HepG2 (cell line): ENCODE results near the gene SLC13A5. TPM values are rescaled to one million over a fixed set of nuclear protein-coding genes. Genes with fewer than 3 reads are reported as not detected.
A peak's percentile ranks its signal among the peaks of the same experiment; 100 is the strongest.

Source experiments
- ATF1 ChIP-seq: IDR thresholded peaks from 2 replicates; pipeline ENCODE4 v1.6.1; 2016; ENCODE audit warnings: mild to moderate bottlenecking, control low read depth
- FOSL2 ChIP-seq: sonication (generic); formaldehyde crosslinking; IDR thresholded peaks from 2 replicates; pipeline ENCODE4 v1.4.0; 2020; ENCODE audit warnings: missing genetic modification reagents
- HCFC1 ChIP-seq: fragments of 150-350 bp; IDR thresholded peaks from 2 replicates; pipeline ENCODE4 v1.6.1; 2014; ENCODE audit warnings: low read depth, low read length
- HDAC1 ChIP-seq: sonication (generic); formaldehyde crosslinking; IDR thresholded peaks from 2 replicates; pipeline ENCODE4 v1.5.1; 2020; ENCODE audit warnings: mild to moderate bottlenecking, missing genetic modification reagents
- JDP2 ChIP-seq: sonication (generic); formaldehyde crosslinking; IDR thresholded peaks from 2 replicates; pipeline ENCODE4 v1.8.1; 2022; ENCODE audit warnings: missing genetic modification reagents, borderline replicate concordance
- MAFK ChIP-seq, 2 experiments: IDR thresholded peaks in 1 of 2; conservative IDR thresholded peaks in 1 of 2; 2 replicates each; pipeline ENCODE4 v1.6.1; 2011; ENCODE audit warnings: improper control_type of control experiment in 2 of 2, low read length in 2 of 2
- MTA1 ChIP-seq: sonication (generic); formaldehyde crosslinking; IDR thresholded peaks from 2 replicates; pipeline ENCODE4 v1.4.0; 2020; ENCODE audit warnings: missing genetic modification reagents, mild to moderate bottlenecking, borderline replicate concordance
- RBAK ChIP-seq: sonication (generic); formaldehyde crosslinking; IDR thresholded peaks from 2 replicates; pipeline ENCODE4 v1.5.1; 2020; ENCODE audit warnings: mild to moderate bottlenecking, missing genetic modification reagents
- RELA ChIP-seq: sonication (generic); formaldehyde crosslinking; IDR thresholded peaks from 2 replicates; pipeline ENCODE4 v1.4.0; 2020; ENCODE audit warnings: missing genetic modification reagents
- SIX4 ChIP-seq: sonication (generic); formaldehyde crosslinking; IDR thresholded peaks from 2 replicates; pipeline ENCODE4 v1.4.0; 2020; ENCODE audit warnings: missing genetic modification reagents
- SRSF1 ChIP-seq: fragments of 200-400 bp; formaldehyde crosslinking; optimal IDR thresholded peaks from 2 replicates; pipeline ENCODE3; 2017; ENCODE audit warnings: mild to moderate bottlenecking, low read depth, low read length, moderate library complexity
- ZBTB21 ChIP-seq: sonication (generic); formaldehyde crosslinking; IDR thresholded peaks from 2 replicates; pipeline ENCODE4 v1.4.0; 2020; ENCODE audit warnings: missing genetic modification reagents
- ZKSCAN5 ChIP-seq: sonication (generic); formaldehyde crosslinking; IDR thresholded peaks from 2 replicates; pipeline ENCODE4 v1.5.1; 2020; ENCODE audit warnings: mild to moderate bottlenecking, missing genetic modification reagents
- ZNF136 ChIP-seq: sonication (generic); formaldehyde crosslinking; IDR thresholded peaks from 2 replicates; pipeline ENCODE4 v1.8.1; 2022; ENCODE audit warnings: low read depth, mild to moderate bottlenecking, moderate library complexity, missing genetic modification reagents
- ZNF230 ChIP-seq: sonication (generic); formaldehyde crosslinking; IDR thresholded peaks from 2 replicates; pipeline ENCODE4 v1.4.0; 2020; ENCODE audit warnings: mild to moderate bottlenecking, missing genetic modification reagents
- ZNF292 ChIP-seq: sonication (generic); formaldehyde crosslinking; IDR thresholded peaks from 2 replicates; pipeline ENCODE4 v1.8.1; 2022; ENCODE audit warnings: mild to moderate bottlenecking, low read depth, missing genetic modification reagents, borderline replicate concordance
- ZNF614 ChIP-seq: IDR thresholded peaks from 2 replicates; pipeline ENCODE4 v1.6.1; 2018; ENCODE audit warnings: missing biosample characterization, missing genetic modification reagents, inconsistent platforms, borderline replicate concordance
- ZNF615 ChIP-seq: sonication (generic); formaldehyde crosslinking; IDR thresholded peaks from 2 replicates; pipeline ENCODE4 v1.5.0; 2020; ENCODE audit warnings: mild to moderate bottlenecking, missing genetic modification reagents, borderline replicate concordance
- ZSCAN22 ChIP-seq: sonication (generic); formaldehyde crosslinking; IDR thresholded peaks from 2 replicates; pipeline ENCODE4 v1.4.0; 2020; ENCODE audit warnings: mild to moderate bottlenecking, missing genetic modification reagents
- polyA plus RNA-seq, 8 experiments: library from polyadenylated mRNA; depleted of rRNA in 3 of 8; stranded (reverse) in 7 of 8; unstranded in 1 of 8; fragments of >200 nt; fragmentation: Illumina TruSeq in 4 of 8; extraction: Trizol in 4 of 8; gene quantifications; 2 replicates each; pipeline versions ENCODE4 v1.2.1 to v1.2.3, GENCODE V29; 2011 to 2016; ENCODE audit warnings: low read depth in 4 of 8, missing spikeins in 1 of 8, mixed read lengths in 1 of 8; ENCODE audit not compliant: insufficient read depth in 1 of 8
- total RNA-seq, 5 experiments: library from RNA; depleted of rRNA; stranded (reverse); fragments of >200 nt; fragmentation: Illumina TruSeq; extraction: Trizol; gene quantifications; 2 replicates each; pipeline ENCODE4 v1.2.3, GENCODE V29; 2016; ENCODE audit warnings: low read depth in 1 of 5
- TF ChIP-seq, protein P1 (sequence below): IDR thresholded peaks from 2 replicates; pipeline ENCODE4 v1.6.1; 2016
- TF ChIP-seq, protein P2 (sequence below): IDR thresholded peaks from 2 replicates; pipeline ENCODE4 v1.6.1; 2016; ENCODE audit warnings: missing genetic modification reagents, missing compliant biosample characterization
- TF ChIP-seq, protein P3 (sequence below): sonication (generic); formaldehyde crosslinking; IDR thresholded peaks from 2 replicates; pipeline ENCODE4 v1.5.0; 2020; ENCODE audit warnings: missing genetic modification reagents
- TF ChIP-seq, protein P4 (sequence below): sonication (generic); formaldehyde crosslinking; IDR thresholded peaks from 2 replicates; pipeline ENCODE4 v1.4.0; 2020; ENCODE audit warnings: mild to moderate bottlenecking, missing genetic modification reagents

The SLC13A5 gene
- total and polyA plus RNA-seq, 2 of the 13 experiments (the other 11 are each of a cell fraction or from before 2014, with no cell fraction given): 42.8 to 310 TPM

DNA sequence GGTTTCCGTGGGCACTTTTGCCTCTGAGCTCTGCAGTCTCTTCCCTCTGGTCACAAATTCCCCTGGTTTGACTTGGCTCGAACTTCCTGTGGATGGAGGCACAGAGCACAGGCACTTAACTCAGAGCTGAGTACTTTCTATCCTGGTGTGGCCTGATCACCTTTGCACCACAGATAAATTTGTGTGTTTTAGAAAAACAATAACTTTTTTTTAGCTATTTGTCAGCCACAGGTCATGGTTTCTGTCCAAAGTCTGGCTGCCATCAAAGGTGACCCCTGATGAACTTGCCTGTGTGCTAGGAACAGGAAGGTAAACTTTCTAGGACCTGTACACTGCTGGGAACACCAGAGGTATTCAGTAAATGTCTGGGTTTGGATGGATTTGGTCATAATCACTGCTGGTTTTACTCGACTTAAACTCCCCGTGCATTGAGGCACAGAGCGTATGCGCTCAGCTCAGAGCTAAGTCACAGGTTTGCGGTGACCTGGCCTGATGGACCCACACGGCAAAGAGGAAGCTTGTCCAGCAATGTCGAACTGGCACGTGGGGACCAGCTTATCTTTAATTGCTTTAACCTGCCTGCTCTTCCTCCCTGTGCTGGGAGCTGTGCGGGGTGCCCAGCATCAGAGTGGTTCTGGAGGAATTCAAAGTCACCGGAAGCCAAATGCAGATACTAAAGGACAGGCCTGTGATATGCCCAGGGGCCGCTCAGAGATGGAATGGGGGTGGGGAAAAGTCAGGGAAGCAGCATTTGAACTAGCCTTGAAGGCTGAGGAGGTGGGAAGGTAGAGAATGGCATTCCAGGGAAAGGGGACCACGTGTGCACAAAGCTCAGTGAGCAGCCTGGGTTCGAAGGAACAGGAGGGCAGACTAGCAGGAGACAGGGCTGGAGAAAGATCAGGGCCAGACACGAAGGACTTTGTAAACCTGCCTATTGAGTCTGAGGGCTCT, 12.9 kb downstream of the SLC13A5 start (continued):
- TF ChIP-seq ZNF136 (0 out of 2 replicates have a peak, but pooled peaks have one; percentile 75), ZKSCAN5 (no peak), ZNF230 (peak; percentile 27), ZSCAN22 (CRISPR knock-in tag) (peak; percentile 58; the same call in 1 of the 2 replicates), RELA (CRISPR knock-in tag) (no peak), ZNF292 (CRISPR knock-in tag) (no peak; the same call in 1 of the 2 replicates), HDAC1 (CRISPR knock-in tag) (peak; percentile 97), ZBTB21 (peak; percentile 50; the same call in 1 of the 2 replicates), ATF1 (CRISPR knock-in tag) (peak; percentile 79), HCFC1 (no peak), SIX4 (CRISPR knock-in tag) (peak; percentile 81), RBAK (CRISPR knock-in tag) (no peak), MAFK (conservative IDR thresholded peaks at IDR 0.05 in 1 of 2, IDR thresholded peaks at IDR 0.05 in 1 of 2; ENCODE audit: low read length in 2 of 2) (0 out of 4 replicates have a peak, but pooled peaks of 1 of the 2 experiments have one; percentile 0), SRSF1 (peak; percentile 35), ZNF615 (CRISPR knock-in tag) (no peak), ZNF614 (CRISPR knock-in tag) (peak; percentile 85), JDP2 (CRISPR knock-in tag) (no peak), MTA1 (CRISPR knock-in tag) (peak; percentile 54; the same call in 1 of the 2 replicates), FOSL2 (CRISPR knock-in tag) (peak; percentile 81)
- TF ChIP-seq, protein P1, sequence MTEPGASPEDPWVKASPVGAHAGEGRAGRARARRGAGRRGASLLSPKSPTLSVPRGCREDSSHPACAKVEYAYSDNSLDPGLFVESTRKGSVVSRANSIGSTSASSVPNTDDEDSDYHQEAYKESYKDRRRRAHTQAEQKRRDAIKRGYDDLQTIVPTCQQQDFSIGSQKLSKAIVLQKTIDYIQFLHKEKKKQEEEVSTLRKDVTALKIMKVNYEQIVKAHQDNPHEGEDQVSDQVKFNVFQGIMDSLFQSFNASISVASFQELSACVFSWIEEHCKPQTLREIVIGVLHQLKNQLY (CRISPR knock-in tag): peak; percentile 93
- TF ChIP-seq, protein P2, sequence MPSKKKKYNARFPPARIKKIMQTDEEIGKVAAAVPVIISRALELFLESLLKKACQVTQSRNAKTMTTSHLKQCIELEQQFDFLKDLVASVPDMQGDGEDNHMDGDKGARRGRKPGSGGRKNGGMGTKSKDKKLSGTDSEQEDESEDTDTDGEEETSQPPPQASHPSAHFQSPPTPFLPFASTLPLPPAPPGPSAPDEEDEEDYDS (CRISPR knock-in tag): peak; percentile 67; the same call in 1 of the 2 replicates
- TF ChIP-seq, protein P3, sequence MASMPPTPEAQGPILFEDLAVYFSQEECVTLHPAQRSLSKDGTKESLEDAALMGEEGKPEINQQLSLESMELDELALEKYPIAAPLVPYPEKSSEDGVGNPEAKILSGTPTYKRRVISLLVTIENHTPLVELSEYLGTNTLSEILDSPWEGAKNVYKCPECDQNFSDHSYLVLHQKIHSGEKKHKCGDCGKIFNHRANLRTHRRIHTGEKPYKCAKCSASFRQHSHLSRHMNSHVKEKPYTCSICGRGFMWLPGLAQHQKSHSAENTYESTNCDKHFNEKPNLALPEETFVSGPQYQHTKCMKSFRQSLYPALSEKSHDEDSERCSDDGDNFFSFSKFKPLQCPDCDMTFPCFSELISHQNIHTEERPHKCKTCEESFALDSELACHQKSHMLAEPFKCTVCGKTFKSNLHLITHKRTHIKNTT: no peak
- TF ChIP-seq, protein P4, sequence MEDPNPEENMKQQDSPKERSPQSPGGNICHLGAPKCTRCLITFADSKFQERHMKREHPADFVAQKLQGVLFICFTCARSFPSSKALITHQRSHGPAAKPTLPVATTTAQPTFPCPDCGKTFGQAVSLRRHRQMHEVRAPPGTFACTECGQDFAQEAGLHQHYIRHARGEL (CRISPR knock-in tag): no peak
